KBM-7 (cell line): ENCODE measurements around the gene ACKR1.

Source experiments
- DNase-seq: peaks from one replicate; pipeline ENCODE4 v3.0.0-alpha.2; 2015
- in situ Hi-C: fragments of 300-500 bp; cut with MboI; formaldehyde crosslinking; loops from 2 replicates; pipeline ENCODE4 v1.14.3; 2020; ENCODE audit warnings: low sequenced_read_pairs, low pct_unique_long_range_greater_than_20kb, mixed read lengths

Gene ACKR1

GRCh38 chr1:159204161-159205141 lies at the start of gene ACKR1:
Gene ACKR1, plus strand, starts transcription at chr1:159204875. Its CDS starts 85 bp downstream, at chr1:159204960.
- in situ Hi-C loops = no loop called here
- no peak for DNase-seq

GRCh38 chr1:159161001-159161718 lies 43.5 kb upstream of the ACKR1 start:
- in situ Hi-C loops = no loop called here
- DNase-seq = peak; percentile 65

- in situ Hi-C loops = no loop called here
- no peak for DNase-seq
Observed at GRCh38 chr1:159161719-159162026, 43.0 kb upstream of the ACKR1 start.

DNA sequence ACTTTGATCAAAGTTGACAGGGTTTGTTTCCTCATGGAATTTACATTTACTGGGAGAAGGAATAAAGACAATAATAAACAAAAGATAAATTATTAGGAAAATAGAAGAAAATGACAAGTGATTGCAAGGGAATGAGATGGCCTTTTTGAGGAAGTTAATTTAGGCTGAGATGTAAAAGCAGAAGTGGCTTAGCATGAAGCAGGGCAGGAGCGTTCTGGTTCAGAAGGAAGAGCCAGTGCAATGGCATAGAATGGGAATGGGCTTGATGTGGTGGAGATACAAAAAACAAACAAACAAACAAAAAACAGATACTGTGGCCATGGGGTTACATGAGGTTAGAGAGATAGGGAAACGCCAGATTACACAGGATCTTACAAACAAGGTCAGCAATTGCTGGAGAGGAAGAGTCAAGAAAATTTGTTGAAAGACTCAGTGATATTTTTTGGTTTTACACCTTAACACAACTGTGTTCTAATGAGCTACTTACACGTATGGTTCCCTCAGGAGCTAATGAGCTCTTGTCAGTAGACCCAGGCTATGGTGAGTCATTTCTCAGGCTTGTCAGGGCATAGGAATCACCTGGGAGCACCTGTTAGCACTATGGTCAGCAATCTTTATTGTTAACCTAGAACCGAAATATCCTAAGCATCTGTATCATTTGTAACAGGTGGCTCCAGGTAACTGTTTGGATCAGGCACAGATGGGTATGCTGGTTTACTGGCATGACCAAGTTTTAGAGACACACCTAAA lies 42.0 kb upstream of the ACKR1 start:
- in situ Hi-C loops = no loop called here

GRCh38 chr1:159163614-159164228 lies 41.0 kb upstream of the ACKR1 start:
- DNase-seq = no peak
- in situ Hi-C loops = no loop called here

More for the DNA sequence above, 42.0 kb upstream of the ACKR1 start:
- peak; percentile 47 for DNase-seq

DNA sequence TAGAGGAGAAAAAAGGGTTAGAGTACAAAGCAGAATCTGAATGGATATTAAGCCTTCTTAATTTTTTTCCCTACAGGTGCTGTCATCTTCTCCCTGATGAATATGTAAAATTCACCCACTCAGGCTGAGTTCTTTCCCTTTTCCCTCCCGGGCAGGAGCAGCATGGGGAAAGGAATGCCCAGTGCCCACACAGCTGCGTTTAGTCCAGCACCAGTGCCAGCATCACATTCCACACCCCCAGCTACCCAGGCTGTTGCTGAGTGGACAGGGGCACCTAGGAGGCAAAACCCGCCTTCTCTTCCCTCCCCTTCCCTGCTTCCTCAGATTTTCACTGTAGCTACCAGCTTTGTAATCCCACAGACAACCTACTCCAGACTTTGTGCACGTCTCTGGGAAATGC lies 36.6 kb upstream of the ACKR1 start:
- no peak for DNase-seq
- in situ Hi-C loops = no loop called here

- in situ Hi-C loops = no loop called here
- no peak for DNase-seq
Observed at GRCh38 chr1:159170639-159171038, 34.0 kb upstream of the ACKR1 start.

- no peak for DNase-seq
- in situ Hi-C loops = no loop called here
Observed at GRCh38 chr1:159171254-159171687, 33.4 kb upstream of the ACKR1 start, which contains the start of gene CADM3. Gene CADM3, plus strand, starts transcription at chr1:159171615. Its CDS starts 151 bp downstream, at chr1:159171766.

DNA sequence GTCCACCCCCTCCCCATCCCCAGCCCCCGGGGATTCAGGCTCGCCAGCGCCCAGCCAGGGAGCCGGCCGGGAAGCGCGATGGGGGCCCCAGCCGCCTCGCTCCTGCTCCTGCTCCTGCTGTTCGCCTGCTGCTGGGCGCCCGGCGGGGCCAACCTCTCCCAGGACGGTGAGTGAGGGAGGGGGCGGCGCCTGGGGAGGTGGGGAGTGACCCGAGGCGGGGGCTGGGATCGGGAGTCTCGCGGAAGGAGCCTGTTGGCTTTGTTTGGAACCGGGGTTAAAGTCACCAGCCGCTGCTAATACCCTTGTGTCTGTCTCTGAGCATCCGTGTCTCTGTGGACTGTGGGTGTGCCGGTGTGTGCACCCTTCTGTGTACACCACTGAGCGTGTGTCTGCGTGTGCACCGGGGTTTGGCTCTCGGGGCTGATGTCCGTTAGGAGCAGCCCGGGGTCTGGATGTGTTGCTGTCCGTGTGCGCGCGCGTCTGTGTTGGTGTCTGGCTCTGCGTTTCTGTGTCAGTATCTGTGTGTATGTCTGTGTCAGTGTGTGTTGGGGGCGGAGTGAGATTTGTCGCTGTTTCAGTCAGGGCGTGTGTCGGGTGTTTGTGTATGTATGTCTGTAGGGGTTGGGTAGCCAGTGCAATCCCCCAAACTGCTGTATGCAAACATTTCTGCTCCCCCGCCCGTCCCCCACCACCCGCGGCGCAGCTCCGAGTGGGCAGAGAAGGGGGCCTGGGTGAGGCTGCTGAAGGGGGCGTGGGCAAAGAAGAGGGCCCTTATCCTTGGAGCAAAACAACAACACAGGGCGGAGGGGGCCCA lies 32.8 kb upstream of the ACKR1 start:
- no peak for DNase-seq
- in situ Hi-C loops = no loop called here

DNA sequence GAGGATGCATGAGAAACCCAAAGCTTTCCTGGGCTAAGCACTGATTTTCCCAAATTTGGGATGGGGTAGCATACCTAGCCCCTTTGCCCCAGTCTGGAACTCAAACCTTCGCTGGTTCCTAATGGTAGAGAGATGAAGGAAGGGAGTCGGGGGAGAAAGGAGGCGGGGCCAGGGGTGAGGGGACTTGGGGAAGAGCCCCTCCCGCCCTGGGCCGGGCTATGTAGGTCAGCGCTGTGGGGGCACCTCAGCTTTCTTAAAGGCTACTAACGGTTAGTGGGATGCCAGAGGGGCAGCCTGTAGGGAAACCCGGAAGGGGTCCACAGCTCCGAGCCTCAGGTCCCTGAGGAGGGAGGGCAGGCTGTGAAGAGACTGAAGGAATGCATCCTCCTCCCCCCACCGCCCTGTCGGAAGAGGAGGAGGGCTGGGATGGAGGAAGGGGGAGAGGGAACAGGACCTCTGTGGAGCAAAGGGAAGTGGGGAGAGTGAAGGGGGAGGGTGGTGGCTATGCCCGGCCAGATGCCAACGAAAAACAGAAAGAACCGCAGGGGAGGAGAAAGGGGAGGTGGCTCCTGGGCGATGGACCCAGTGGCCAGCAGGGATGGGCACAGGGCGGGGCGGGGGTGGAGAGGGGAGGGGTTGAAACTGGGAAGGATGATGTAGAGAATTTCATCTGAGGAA lies 31.9 kb upstream of the ACKR1 start:
- no peak for DNase-seq
- in situ Hi-C loops = no loop called here

DNA sequence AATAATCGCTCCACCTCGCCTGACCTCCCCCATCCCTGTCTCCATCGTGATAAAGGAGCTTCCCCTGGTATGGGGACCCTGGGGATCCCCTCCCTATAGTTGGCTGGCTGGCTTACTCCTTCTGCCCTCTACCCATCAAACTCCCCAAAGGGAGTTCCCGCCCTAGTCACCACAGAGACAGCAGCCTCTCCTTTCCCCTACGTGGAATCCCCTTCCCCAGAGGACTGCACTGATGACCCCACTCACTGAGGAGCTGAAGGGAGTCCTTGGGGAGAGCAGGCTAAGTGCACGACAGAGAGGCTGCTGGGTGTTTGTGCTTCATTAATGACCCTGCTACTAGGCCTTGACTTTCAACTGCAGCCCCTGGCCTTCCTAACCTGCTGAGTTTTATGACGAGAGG lies 31.4 kb upstream of the ACKR1 start:
- no peak for DNase-seq
- in situ Hi-C loops = no loop called here

GRCh38 chr1:159175571-159175970 lies 29.1 kb upstream of the ACKR1 start:
- no peak for DNase-seq
- in situ Hi-C loops = no loop called here

DNA sequence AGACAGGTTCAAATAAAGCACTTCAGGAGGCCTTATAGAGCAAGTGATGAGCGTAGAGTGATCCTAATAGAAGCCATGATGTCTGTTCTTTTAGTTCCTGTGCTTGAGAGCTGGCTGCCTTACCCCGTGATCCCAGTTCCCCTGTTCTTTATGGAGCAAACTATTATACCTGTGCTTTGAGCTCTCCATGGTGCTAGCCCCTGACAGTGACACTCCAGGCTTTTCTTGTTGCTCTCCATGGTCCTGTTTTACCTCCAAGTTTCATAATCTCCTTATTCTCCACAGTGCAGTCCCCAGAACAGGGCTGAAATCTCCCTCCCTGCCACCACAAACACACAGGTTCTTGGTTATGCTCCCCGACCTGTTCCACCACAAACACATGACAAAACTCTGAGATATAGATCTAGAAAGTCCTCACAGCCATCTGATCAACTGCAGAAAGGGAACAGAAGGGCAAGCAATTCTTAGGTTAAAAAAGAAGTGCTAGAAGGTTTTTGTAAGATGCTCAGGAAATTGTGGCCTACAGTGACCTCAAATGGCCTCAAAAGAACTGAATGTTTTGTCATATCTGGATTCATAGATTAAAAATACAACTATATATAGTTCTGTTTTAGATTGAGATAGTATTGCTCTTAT lies 27.3 kb upstream of the ACKR1 start:
- in situ Hi-C loops = no loop called here
- DNase-seq = peak; percentile 81

GRCh38 chr1:159179906-159180305 lies 24.8 kb upstream of the ACKR1 start:
- in situ Hi-C loops = no loop called here
- DNase-seq = no peak

GRCh38 chr1:159180516-159180915 lies 24.2 kb upstream of the ACKR1 start:
- no peak for DNase-seq
- in situ Hi-C loops = no loop called here

- in situ Hi-C loops = no loop called here
- DNase-seq = no peak
Observed at GRCh38 chr1:159181328-159182024, 23.2 kb upstream of the ACKR1 start.

- DNase-seq = no peak
- in situ Hi-C loops = no loop called here
Observed at GRCh38 chr1:159184201-159184600, 20.5 kb upstream of the ACKR1 start.
